GM21723 (cell line): ENCODE data around the gene SSTR5.
"Not testable (repeated sequence)": the region's sequence is repeated elsewhere in the genome, so short reads cannot be mapped to it uniquely, and the experiment has no call there.

ENCODE experiments used
- ATAC-seq: cut with Tn5 transposase; IDR thresholded peaks from one replicate; pipeline ENCODE4 v1.9.1; 2021; ENCODE audit warnings: mild to moderate bottlenecking, moderate library complexity; ENCODE audit not compliant: unreplicated experiment

SSTR5 gene

DNA sequence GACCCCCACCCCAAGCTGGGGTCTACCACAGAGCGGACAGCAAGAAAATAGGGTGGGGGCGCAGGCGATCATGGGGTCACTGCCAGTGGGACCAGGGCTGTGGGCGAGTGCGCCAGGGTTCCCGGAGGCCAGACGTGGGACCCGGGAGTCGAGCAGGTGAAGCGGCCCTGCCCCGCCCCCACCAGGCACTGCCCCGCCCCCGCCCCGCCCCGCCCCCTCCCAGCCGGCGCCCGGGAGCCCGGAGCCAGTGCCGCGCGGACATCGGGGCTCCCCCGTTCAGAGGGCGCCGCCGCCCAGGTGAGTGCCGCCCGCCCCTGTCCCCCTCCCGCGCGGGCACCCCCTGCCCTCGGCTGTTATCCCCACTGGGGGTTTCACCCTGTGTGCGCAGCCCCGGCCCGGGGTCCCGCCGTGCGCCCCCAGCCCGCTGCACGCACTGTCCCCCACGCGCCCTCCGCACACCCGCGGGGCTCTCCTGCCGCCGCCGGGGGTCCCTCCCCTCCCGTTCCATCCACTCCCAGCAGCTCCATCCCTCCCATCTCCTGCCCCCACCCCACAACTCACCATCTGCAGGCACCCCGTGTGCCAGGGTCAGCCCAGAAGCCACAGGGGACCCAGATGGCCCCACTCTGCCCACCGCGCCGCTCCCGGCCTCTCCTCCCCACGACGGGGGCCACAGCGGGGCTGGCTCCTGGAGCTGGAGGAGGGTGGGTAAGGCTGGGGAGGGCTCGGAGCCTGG lies at the start of gene SSTR5:
Gene SSTR5, plus strand, starts transcription at position 222 of the 736 bp plus-strand sequence. CDS start 6,122 bp downstream, outside the sequence.
- no peak for ATAC-seq

DNA sequence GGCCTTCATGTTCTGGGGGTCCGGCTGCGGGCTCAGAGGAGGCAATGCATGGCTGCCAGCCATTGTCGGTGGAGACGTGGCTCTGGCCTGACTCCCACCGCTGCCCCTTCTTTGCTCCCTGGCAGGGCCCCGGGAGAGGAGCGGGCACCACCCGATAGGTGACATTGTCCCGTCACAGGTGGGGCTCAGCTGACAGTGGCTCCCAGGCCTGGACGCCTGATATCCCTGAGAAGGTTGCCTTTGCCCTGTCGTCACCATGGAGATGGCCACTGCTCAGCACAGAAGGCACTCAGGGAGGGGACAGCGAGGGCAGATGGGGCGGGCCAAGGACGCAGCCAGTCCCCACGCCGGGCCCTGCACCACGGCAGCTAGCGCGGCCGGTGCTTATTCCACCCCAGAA lies 48.4 kb upstream of the SSTR5 start:
- no peak for ATAC-seq

GRCh38 chr16:1025183-1025809 lies 47.3 kb upstream of the SSTR5 start:
- not testable (repeated sequence) for ATAC-seq

GRCh38 chr16:1026057-1026783 lies 46.3 kb upstream of the SSTR5 start:
- no peak for ATAC-seq

DNA sequence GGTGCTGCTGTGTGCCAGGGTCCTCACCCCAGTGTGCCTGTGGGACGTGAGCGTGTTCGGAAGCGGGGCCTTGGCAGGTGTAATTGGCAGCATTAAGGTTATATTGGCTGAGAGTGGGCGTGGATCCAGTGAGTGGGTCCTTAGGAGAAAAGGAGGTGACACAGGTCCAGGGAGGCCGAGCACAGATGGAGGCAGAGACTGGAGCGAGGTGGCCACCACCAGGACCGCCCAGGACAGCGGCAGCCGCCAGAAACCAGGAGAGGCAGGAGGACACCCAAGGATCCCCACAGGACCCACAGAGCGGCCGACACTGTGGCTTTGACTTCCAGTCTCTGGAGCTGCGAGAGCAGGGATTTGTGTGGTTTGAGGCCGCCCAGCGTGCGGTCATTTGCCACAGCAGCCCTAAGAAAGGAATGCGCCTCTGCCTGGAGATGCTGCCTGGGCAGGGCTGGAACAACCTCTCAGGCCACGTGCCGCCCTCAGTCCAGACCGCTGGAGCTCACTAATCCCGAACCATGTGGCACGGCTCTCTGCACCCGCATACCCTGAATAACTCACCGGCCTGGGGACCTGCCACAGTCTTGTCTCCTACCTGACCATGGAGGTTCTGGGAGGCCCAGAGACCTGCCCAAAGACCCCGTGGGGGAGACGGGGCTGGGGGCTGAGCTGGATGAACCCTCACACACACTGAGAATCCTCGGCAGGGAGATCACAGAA lies 45.6 kb upstream of the SSTR5 start:
- no peak for ATAC-seq

- ATAC-seq, result no peak
Measured at GRCh38 chr16:1027501-1027815, 45.1 kb upstream of the SSTR5 start.

DNA sequence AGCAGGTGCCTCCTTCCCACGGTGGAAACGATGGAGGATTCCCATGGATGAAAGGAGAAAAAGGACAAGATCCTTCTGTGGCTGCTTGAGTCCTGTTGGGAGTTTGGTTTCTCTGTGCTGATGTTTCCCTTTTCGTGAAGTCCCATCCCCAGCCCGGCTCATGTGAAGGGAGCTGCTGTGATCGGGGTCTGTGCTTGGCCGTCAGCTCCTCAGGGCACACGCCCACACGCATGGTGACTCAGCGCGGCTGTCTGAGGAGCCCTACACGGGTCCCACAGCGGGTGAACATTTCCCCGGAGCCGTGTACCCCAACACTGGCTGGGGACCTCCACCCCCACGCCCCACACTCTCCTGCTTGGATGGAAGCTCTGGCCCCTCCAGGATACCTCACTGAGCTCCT lies 44.5 kb upstream of the SSTR5 start:
- ATAC-seq, result no peak

DNA sequence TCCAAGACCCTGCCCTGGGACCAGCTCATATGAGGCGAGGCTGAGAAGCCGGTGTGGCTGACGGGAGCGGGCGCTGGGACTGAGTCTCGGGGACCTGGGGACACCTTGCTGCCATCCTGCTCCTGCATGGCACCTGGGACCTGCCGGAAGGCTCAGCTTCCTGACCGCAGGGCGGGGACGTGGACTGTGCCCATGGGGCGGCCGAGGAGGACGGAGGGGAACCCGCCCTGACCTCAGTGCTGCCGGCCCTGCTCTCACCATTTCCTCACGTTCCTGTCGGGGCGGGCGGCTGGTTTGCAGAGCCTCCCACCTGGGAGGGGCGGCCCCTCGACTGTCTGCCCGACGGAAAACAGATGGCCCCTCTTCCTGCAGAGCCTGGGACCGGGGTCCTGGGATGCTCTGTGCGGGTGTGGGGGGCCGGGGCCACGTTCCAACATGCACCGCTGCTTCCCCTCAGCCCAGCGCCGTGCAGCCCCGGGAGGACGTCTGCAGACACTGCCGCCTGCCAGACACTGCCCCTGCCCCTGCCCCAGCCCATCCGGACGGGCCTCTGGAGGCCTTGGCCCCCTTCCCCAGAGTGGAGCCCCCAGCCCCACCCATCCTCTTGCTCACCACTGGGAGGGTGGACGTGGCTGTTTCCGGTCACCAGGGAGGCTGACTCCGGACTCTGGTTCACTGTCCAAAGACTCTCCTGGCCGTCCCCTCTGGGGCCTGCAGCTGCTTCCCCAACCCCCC lies 43.9 kb upstream of the SSTR5 start:
- no peak for ATAC-seq

GRCh38 chr16:1029259-1029545 lies 43.3 kb upstream of the SSTR5 start:
- no peak for ATAC-seq

DNA sequence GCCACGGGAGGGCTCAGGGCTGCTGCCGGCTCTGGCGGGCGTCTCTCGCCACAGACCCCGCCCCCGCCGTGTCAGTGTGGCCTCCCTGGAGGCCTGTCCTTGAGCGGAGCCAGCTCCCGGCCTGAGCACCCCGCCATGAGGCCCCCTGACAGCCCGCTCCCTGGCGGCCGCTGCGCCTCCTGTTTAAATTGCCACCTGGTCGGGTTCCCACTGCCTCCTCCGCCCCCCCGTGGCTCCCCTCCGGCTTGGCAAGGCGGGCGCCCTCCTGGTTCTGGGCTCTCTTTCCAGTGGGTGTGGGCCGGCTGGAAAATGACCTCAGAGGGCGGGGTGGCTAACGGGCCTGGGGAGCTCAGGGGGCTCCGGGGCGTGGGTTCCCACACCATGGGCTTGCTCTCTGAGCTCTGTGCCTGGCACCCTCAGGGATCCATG lies 42.1 kb upstream of the SSTR5 start:
- no peak for ATAC-seq

GRCh38 chr16:1031666-1032065 lies 40.9 kb upstream of the SSTR5 start:
- no peak for ATAC-seq

GRCh38 chr16:1032607-1033006 lies 39.9 kb upstream of the SSTR5 start:
- ATAC-seq, result no peak

DNA sequence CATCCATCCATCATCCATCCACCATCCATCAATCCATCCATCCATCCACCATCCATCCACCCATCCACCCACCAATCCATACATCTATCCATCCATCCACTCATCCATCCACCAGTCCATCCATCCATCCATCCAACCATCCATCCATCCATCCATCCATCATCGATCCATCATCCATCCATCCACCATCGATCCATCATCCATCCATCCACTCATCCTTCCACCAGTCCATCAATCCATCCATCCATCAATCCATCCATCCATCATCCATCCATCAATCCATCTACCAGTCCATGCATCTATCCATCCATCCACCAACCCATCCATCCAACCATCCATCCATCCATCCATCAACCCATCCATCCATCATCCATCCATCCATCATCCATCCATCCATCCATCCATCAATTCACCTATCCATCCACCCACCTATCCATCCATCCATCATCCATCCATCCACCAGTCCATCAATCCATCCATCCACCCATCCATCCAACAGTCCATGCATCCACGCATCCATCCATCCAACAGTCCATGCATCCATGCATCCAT lies 39.3 kb upstream of the SSTR5 start:
- ATAC-seq, result no peak

GRCh38 chr16:1034230-1035065 lies 38.1 kb upstream of the SSTR5 start:
- no peak for ATAC-seq

DNA sequence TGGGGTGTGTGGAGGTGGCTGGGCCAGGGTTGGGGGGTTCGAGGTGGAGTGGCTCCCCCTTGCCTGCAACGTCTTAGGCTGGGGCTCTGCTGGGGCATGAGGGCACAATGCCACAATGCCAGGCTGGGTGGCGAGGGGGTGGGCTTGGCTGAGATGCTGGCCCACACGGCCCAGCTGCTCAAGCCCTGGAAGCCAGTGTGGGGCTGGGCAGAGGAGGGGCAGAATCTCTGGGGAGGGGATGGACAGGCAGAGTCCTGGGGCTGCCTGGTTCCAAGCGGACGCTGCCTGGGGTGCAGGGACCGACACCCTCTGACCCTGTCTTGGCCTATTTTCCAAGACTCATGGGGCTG lies 37.5 kb upstream of the SSTR5 start:
- no peak for ATAC-seq

GRCh38 chr16:1036166-1036565 lies 36.4 kb upstream of the SSTR5 start:
- no peak for ATAC-seq

GRCh38 chr16:1036726-1037393 lies 35.7 kb upstream of the SSTR5 start:
- no peak for ATAC-seq

DNA sequence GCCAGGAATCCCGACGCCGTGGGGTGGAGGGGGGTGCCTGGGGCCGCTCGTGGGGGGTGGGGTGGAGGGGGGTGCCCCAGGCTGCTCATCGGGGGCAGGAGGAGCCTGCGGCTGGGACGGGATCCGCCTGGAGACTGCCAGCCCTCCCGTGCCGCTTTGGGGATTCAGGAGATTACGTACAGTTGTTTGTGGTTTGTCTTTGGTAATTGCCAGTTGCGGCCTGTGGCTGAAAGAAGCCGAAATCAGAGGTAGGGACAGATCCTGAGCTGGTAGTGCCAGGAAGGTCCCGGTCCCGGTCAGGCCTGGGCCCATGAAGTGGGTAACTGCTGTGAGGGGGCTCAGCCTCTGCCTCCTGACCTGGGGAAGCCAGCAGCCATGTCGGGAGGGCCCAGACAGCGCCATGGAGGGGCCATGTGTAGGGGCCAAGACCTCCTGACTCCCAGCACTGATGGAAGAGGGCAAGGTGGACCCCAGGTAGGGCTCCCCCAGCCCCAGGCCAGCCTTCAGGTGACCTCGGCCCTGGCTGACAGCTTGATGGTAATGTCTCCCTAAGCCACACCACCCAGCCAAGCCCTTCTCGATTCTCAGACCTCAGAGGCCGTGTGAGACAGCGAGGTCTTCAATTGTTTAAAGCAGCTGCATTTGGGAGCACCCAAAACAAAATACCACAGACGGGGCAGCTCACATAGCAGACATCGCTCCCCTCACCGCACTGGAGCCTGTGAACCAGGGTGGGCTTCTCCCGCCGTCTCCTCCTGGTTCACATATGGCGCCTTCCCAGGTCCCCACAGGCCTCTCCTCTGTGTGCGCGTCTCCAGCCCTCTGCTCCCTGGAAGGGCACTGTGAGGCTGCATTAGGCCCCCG lies 34.9 kb upstream of the SSTR5 start:
- ATAC-seq, result no peak
